Choroid plexus epithelial cell (primary cell): ENCODE data around the gene NOTCH1.

Experiments used
- DNase-seq: peaks from one replicate; pipeline ENCODE4 v3.0.0-alpha.2; 2010; ENCODE audit warnings: low read depth
- H3K4me3 ChIP-seq: 2 replicates; pipeline ENCODE4 v1.5.1; 2011; ENCODE audit warnings: low read depth, mild to moderate bottlenecking, control low read depth, low read length, moderate library complexity
- CTCF ChIP-seq: conservative IDR thresholded peaks from 2 replicates; pipeline ENCODE4 v1.5.1; 2011; ENCODE audit warnings: low read depth, mild to moderate bottlenecking, control low read depth, inconsistent platforms, low read length, moderate library complexity

NOTCH1 gene

DNA sequence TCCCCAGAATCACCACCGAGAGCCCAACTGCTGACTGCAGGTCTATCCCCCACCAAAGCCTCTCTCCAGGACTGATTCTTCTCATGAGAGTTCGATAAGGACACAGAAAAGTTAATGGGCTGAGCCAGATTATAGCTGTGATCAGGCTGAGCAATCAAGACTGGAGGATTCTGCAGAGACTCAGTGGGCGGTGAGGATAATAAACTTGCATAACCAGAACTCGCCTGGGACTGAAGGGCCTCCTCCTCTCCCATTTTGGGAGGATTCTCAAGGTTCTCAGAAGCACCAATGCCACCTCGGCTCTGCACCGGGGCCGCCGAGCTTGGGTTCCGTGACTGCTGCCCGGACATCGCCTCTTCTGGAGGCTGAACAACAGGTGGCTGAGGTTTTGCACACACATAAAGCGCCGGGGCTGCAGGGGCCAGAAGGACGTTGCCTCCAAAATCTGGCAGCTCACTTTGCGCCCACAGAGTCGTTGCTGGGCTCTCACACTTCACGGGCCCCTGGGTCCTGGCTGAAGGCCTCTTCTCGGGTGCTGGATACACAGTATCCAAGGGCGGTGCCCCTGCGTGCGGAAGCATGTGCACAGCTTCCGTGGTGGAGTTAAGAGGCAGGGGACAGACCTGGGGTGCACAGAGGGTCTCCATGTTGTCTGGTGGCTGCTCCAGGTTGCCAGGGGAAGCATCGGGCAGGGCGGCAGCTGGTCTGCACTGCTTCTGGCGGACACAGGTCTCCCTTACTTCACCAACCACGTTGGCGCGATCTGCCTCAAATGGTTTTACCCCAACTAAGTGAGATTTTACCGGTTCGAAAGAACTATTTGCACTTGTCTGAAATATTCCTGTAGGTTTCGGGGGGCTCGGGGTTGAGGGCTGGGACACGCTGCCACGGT lies 70.6 kb downstream of the NOTCH1 start:
- H3K4me3 ChIP-seq = no peak overlapping the region
- no peak for DNase-seq
- no peak for TF ChIP-seq CTCF

DNA sequence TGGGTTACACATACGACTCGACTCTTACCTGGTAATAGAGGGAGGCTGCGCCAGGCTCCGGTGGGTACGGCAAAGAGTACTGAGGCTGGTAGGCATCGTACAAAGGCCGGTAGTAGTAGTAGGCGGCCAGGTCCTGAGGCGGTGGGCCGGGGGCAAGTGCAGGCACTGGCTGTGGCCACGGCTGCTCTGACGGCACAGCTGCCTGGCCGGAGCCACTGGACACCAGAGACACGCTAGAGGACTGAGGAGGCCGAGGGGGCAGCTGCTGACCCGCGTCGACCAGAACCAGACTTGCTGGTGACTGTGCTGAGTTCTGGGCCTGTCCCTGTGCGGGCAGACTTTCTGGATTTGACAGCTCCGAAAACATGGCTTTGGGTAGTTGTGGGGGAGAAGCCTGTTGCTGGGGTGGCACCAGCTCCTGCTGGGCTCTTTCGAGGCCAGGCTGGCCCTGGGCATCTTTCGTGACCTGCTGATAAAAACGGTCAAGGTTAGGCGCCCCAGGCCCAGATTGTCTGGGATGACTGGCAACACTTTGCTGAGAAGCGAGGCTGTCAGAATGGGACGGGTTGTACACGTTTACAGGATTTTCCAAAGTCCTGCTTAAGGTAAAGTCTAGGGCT lies 71.7 kb downstream of the NOTCH1 start:
- H3K4me3 ChIP-seq = no peak overlapping the region
- no peak for DNase-seq
- no peak for TF ChIP-seq CTCF

DNA sequence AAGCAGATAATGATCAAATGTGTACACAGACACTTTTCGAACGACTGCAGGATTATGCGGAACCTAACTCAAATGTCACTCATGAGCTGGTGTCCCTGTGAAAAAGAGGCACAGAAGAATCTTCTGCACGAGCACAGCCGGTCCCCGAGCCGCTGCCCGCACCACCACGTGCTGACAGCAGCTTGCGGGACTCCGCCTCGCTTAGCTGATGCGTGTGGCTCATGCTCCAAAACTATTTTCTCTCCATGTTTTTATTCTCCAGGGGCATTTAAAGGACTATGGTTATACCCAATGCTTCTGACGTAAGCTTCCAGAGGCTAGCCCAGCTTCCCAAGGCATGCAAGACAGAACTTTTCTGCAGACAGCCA lies 72.5 kb downstream of the NOTCH1 start:
- no peak for TF ChIP-seq CTCF
- DNase-seq = no peak
- H3K4me3 ChIP-seq = no peak overlapping the region

GRCh38 chr9:136472640-136473353 lies 73.1 kb downstream of the NOTCH1 start:
- DNase-seq = no peak
- H3K4me3 ChIP-seq = no peak overlapping the region
- no peak for TF ChIP-seq CTCF

DNA sequence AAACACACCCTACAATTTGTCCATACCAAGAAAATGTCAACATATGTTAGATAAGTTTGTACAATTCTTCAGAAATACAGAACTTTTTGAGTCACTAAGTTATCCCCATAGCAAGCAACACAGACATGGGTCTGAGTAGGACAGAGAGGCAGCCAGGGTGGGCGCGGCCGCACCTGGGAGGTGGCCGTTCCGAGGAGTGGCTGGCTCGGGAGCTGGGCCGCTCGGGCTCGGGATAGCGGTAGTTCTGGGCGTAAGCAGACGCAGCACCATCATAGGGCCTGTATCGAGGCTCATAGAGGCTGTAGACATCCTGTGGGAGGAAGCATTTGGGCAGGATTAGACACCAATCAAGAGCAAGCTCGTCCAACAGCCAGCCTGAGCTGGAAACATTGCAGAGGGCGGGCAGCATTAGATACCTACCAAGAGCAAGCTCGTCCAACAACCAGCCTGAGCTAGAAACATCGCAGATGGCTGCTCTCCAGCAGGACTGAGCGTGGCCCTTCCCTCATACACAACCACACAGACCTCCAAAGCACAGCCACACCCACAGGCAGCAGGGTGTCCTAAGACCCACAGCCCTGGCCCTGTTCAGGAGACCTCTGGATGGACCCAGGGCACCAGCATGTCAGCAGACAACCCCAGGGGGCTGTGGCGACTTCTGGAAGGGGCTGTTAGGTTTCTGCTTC lies 73.9 kb downstream of the NOTCH1 start:
- TF ChIP-seq CTCF = no peak
- H3K4me3 ChIP-seq = no peak overlapping the region
- DNase-seq = no peak

- no peak overlapping the region for H3K4me3 ChIP-seq
- DNase-seq = no peak
- TF ChIP-seq CTCF = no peak
Observed at GRCh38 chr9:136470792-136471469, 74.9 kb downstream of the NOTCH1 start.
